GM21529 (cell line): Measurements from ENCODE around the gene GOLGA8R.
"Not testable (repeated sequence)": the region's sequence is repeated elsewhere in the genome, so short reads cannot be mapped to it uniquely, and the experiment has no call there.

Experiments used
- ATAC-seq: cut with Tn5 transposase; IDR thresholded peaks from one replicate; pipeline ENCODE4 v1.9.1; 2021; ENCODE audit not compliant: unreplicated experiment

Gene GOLGA8R, protein sequence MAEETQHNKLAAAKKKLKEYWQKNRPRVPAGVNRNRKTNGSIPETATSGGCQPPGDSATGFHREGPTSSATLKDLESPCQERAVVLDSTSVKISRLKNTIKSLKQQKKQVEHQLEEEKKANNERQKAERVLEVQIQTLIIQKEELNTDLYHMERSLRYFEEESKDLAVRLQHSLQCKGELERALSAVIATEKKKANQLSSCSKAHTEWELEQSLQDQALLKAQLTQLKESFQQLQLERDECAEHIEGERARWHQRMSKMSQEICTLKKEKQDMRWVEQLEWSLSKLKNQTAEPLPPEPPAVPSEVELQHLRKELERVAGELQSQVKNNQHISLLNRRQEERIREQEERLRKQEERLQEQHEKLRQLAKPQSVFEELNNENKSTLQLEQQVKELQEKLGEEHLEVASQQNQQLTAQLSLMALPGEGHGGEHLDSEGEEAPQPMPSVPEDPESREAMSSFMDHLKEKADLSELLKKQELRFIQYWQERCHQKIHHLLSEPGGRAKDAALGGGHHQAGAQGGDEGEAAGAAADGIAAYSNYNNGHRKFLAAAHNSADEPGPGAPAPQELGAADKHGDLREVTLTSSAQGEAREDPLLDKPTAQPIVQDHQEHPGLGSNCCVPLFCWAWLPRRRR

DNA sequence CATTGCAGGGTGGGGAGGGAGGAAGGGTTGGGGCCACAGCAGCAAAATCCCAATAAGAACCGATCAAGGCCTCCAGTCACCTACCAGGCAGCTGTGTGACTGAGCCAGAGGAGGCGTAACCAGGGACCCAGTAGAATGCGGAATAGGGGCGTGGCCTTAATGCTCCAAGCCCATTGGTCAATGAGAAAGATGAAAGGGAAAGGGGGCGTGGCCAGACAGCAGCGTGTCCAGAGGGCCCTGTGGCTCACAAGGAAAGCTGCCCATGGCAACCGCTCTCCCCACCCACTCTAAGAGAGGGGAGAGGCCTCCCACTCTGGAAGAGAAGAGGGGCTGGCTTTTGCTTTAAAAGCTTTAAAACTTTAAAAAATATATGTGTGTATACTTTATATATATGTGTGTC lies at the start of gene GOLGA8R:
GOLGA8R (minus strand) TSS at position 101 of the 400 bp plus-strand sequence; CDS start at position 3, 98 bp downstream.
- not testable (repeated sequence) for ATAC-seq

DNA sequence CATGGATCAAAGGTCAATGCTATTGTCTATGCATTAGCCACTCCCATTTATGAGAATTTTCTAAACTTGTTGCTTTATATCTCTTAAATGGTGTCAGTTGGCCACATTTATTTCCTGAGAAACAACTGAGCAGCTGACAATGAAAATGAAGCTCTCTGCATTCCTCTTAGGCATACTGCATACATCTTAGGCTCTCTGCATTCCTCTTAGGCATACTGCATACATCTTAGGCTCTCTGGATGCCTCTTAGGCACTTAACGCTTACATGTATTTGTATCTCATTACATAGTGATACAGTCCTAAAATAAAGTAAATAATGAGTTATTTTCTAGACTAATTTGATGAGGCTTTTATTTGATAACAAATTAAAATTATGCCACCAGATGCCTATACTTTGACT lies 49.8 kb upstream of the GOLGA8R start:
- ATAC-seq: not testable (repeated sequence)

DNA sequence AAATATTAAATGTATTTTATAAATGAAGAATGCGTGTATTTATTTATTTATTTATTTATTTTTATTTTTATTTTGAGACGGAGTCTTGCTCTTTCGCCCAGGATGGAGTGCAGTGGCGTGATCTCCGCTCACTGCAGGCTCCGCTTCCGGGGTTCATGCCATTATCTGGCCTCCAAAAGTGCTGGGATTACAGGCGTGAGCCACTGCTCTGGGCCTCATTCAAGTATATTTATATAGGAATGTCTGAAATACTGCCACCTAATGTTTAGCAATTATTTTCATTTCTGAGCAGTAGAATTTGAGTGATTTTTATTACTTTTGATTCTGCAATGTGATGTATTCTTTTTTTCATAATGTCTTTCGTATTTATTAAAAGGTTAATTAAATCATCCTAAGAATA lies 48.1 kb upstream of the GOLGA8R start:
- not testable (repeated sequence) for ATAC-seq

DNA sequence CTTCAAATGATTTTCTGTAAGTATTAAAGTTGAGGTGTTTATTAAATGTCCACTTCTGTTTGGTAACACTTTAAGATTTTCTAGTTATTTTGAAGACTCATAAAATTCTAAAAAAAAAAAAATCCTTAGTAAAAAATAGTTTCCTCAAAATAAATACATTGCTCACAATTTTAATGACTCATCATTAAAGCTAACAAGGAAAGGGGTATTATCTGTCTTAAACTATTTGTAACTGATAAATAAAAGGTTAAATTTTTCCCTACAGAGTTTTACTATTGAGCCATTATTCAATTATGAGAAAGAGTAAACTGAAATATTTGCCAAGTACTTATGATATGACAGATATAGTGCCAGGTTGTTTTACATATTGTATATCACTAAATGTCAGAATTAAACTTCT lies 38.6 kb upstream of the GOLGA8R start:
- not testable (repeated sequence) for ATAC-seq

DNA sequence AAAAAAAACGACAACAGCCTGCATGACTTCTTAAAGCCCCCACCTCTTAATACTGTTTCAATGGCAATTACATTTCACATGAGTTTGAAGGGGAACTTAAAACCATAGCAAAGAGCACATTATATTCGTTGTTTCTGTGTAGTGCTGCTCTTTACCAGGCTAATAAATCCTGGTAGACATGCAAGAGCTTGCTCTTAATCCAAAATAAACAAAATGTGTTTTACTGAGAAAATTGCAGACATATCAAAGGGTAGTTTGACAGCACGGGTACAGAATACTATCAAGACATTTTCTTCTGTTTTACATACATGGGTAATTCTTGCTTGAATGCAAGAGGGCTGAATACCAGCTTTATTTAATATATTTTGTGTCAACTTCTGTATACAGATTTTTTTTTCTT lies 24.3 kb upstream of the GOLGA8R start:
- ATAC-seq: not testable (repeated sequence)

DNA sequence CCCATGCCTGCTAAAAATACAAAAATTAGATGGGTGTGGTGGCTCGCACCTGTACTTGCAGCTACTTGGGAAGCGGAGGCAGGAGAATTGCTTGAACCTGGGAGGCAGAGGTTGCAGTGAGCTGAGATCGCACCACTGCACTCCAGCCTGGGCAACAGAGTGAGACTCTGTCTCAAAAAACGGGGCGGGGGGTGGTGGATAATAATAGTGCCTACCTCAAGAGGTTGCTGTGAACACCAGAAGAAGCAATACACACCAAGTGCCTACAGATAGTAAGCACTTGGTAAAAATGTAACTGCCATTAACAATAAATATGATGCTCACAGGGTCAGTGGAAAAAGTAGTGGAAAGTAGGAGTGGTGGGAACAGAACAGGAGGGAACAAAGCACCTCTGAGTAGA lies 21.8 kb upstream of the GOLGA8R start:
- not testable (repeated sequence) for ATAC-seq

DNA sequence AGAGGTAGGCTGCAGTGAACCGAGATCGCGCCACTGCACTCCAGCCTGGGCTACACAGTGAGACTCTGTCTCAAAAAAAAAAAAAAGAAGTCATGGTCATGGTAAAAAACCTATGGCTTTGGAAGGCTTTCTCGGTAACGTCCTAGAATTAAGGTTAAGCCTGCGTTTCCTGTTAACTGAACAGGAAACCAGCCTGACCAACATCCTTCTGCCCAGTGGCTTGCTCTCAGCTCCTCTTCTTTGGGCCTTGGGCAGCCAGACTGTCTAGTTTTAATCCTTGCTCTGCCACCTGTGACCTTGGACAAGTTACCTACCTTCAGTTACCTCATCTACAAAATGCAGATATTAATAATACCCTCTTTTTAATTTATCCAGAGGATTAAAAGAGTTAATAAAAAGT lies 6.7 kb upstream of the GOLGA8R start:
- ATAC-seq: not testable (repeated sequence)

DNA sequence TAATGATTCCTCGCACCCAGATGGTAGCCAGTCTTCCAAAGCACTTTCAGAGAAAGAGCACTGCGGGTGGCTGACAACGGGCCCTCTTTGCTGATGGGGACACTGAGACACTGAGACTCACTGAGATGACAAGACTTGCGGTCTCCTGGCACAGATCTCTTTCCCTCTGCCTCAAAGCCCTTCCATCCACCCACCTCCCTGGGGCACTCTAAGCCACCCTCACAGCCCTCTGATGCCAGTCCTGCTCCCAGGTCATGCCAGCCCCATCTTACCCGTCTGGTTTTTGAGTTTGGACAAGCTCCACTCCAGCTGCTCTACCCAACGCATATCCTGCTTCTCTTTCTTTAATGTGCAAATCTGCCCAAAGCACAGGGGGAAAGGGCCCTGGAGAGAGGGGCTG lies 6.4 kb downstream of the GOLGA8R start:
- ATAC-seq: not testable (repeated sequence)

DNA sequence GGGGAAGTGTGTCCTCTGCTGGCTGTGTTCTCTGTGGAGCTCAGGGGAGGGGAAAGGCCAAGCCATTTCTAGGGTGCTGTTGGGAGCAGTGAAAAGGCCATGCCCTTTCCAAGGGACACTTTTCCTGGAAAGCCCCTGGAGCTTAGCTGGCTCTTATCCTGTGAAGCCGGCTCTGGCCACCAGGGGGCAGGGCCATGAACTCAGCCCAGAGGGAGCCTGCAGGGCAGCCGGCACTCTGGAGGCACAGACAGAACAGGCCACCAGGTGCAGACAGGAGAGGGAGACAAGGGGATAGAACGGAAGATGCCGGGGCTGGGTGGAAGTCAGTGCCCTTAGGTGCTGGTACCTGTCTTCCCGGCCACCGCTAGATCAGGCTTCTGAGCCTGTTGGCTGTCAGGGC lies 15.1 kb downstream of the GOLGA8R start:
- ATAC-seq: not testable (repeated sequence)

DNA sequence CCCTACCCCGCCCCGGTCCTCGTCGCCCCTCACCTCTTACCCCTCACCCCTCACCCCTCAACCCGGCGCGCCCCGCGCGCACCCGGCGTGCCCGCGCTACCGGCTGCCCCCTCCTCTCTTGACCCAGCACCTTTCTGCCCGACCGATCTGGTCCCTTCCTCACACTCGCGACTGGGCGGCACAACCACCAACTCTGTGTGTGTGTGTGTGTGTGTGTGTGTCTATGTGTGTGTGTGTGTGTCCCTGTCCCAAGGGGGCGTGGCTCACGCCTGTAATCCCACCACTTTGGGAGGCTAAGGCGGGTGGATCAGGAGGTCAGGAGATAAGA lies 20.4 kb downstream of the GOLGA8R start:
- ATAC-seq: not testable (repeated sequence)

DNA sequence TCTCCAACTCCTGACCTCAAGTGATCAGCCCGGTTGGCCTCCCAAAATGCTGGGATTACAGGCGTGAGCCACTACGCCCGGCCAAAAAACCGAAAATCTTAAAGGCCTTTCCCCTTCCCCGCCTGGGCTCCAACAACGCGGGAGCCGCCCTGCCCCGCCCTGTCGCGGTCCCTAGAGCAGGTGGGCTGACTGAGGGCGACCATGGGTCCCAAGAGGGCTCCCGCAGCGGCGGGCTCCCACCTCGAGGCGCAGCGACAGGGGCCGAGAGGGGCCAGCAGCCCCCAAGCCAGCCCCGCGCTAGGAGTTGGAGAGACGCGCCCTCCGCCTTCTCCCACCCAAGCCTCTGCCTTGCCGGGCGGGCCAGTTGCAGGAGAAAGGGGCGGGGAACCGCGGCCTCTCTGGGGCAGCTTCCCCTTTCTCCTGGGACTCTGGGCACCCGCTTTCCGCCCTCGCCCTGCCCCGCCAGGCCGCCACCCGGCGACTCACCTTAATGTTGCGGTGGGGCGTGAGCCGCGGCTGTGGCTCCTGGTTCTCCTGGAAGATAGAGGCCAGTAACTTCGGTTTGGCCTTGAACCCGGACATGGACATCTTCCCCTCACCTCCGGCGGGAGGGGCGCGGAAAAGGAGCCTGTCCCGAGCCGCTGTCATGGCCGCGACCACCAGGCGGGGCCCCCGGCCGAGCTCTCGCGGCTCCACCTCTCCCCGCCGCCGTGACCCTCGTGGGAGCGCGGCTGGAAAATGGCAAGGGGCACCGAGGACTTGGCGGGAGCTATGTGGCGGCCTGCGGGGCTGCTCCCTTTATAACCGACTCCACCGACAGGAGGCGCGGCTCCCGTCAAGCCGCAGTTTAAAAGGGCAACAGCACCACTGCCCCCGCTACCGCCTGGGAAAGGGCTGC lies 21.0 kb downstream of the GOLGA8R start, which contains the start of gene CHRFAM7A:
CHRFAM7A (minus strand) TSS at position 775 of the 898 bp plus-strand sequence. CDS start 10,189 bp downstream, outside the sequence.
- ATAC-seq: not testable (repeated sequence)

DNA sequence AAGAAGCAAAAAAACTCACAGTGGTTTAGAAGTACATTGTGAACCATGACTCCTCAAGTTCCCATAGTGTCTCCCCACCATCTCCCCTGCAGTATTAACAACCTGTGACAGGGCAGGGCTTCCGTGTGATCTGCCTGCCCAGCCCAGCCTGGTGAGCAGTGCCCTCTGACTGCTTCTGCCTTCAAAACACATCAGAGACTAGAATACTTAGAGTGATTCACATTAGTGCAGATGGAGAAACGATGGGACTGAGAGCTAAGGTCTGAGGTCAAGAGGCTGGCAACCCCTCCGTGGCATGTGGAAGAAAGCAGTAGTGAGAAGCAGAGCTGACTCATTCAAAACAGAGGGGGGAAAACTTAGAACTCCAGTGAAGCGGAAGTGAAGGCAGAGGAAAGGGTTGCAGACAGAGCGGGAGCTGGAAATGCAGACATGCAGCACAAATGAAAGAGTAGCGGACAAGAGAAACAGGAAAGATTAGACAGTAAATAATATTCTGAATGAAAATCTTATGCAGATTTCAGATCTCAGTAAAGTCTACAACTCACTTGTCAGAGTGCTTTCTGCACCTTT lies 27.7 kb downstream of the GOLGA8R start:
- not testable (repeated sequence) for ATAC-seq

DNA sequence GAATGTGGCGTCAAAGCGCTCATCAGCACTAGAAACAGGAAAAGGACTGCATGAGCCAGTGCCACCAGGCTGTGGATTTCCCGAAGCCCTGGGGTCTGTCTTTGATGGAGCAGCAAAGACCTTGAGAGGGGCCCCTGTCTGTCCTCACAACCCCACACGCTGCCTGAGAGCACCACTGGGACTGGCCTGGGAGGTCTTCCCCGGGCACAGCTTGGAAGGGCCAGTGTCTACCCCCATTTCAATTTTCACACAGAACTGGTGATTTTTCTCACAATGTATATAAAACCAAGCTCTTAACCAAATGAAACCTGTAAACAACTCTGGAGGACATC lies 37.0 kb downstream of the GOLGA8R start:
- not testable (repeated sequence) for ATAC-seq

DNA sequence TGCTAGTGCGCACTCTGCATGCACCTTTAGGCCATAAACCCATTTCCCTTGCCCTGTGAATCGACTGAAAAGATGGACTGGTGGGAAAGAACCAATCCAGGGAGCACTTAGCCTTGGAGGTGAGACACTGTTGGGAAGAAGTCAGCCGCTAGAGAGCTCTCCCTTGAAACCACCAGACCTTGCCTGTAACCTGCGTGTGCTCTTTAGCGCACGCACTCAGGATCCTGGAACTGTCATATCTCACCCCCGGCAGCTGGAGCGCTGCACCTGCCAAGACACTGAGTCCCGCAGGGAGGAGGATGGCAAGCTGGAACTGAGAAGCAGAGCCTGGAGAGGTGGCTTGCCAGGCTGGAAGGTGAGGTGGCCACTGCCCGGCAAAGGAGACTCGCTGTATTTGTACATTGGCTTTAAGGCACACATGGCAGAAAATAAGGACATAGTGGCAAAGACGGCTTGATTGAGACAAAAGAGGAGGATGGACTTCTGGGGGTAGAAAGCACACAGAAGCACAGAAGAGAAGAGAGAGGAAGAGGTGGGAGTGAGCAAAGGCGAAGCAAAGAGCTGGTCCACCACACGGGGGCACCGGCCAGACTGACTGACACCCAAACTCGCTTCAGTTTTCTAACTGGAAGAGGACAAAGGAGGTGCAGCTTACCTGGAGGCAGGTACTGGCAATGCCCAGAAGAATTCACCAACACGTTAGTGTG lies 37.5 kb downstream of the GOLGA8R start:
- ATAC-seq: not testable (repeated sequence)

DNA sequence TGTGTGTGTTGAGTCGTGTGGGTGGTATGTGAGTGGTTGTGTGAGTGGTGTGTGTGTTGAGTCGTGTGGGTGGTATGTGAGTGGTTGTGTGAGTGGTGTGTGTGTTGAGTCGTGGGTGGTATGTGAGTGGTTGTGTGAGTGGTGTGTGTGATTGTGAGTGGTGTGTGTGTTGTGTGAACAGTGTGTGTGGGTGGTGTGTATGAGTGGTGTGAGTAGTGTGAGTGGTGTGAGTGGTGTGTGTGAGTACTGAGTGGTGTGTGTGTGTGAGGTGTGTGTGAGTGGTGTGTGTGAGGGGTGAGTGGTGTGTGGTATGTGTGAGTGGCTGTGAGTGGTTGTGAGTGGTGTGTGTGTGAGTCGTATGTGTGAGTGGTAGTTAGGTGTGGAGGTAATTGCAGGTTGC lies 38.2 kb downstream of the GOLGA8R start:
- ATAC-seq: not testable (repeated sequence)

DNA sequence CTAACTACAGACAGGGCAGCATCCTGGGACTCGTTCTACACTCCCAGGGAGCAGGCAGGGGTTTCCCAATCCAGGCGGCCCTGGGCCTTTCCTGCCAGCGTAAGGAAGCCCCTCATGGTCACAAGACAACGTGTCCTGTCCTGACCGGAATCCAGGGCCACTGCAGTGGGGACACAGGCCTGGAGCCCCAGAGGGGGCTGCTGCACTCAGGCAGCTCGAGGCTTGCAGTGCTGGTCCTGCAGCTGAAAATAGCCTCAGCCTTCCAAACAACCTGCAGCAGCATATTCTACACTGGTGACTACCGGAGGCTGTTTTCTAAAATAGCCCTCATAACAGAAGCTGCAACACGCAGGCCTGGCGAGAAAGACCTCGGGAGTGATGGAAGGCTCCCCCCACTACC lies 39.2 kb downstream of the GOLGA8R start:
- not testable (repeated sequence) for ATAC-seq

DNA sequence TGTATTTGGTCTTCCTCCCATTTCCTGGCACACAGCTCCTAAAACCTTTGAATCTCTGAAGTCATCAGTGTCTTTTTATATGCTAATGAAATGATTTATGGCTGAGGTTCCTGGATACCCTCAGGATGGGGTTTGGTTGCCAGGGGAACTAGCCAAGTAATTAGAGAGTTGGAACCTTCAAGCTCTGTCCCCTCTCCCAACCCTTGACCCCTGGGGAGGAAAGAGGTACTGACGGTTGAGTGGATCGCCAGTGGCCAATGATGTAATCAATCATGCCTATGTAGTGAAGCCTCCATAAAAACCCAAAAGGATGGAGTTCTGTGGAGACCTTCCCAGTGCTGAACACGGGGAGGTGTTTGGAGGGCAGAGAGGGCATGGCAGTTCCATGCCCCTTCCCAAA lies 45.8 kb downstream of the GOLGA8R start:
- not testable (repeated sequence) for ATAC-seq

DNA sequence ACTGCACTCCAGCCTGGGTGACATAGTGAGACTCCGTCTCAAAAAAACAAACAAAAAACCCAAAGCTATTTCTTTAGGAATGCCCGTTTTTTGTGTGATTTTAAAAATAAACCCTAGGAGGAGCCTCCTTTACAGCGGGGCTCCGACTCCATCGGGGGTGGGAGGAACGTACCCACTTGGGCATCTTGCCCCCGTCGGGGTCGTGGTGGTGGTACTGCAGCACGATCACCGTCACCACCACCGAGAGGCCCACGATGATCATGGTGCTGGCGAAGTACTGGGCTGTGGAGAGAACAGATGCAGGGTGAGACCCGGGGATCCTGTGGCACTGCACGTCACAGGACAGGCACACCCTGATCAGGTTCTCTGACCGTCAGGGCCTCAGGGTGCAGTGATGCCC lies 46.8 kb downstream of the GOLGA8R start:
- ATAC-seq: not testable (repeated sequence)

DNA sequence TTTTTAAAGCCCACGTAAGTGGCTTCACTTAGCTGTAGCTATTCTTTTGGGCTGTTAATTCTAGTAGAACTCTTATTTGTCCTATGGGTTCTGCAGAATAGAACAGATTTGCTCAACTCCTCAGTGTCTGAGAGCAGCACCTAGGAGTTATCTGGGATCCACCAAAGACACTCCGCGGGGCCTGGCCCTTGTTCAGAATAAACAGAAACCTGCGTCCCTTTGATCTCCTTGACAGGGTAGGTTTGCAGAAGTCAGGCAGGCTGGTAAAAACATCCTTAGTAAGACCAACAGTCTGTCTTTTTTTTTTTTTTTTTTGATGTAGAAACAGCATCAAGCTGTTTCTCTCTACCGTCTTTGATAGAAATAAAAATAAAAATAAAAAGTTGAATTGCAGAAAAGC lies 52.7 kb downstream of the GOLGA8R start:
- not testable (repeated sequence) for ATAC-seq

DNA sequence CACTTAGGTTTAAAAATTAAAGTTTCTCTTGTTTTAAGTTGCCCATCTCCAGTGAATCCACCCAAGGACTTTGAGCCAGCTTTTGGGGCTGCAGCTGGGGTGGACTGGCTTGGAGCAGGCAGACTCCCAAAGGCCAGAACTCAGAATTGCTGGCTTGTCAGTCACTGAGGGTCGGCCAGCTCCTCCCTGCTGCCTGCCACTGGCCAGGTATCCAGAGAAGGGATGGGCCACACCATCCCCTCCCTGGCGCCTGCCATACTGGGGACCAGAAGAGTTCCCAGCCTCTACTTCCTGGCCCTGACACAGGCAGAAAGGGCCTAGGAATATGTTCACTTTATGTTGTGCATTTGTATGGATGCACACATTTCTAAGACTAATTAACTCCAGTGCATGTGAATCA lies 53.1 kb downstream of the GOLGA8R start:
- not testable (repeated sequence) for ATAC-seq
